Psoas muscle (tissue), 8 donors: ENCODE measurements around the gene HEATR1. TPM values are rescaled to one million over a fixed set of nuclear protein-coding genes. Genes with fewer than 3 reads are reported as not detected.

Source experiments
- ATAC-seq, 4 donors: fragments of 200-7000 bp; cut with Tn5 transposase; one replicate each; pipeline ENCODE4 v1.9.1; 2020; ENCODE audit warnings: moderate library complexity in 3 of 4, mild to moderate bottlenecking in 2 of 4
- DNase-seq, 2 donors: peaks; one replicate each; pipeline ENCODE4 v3.0.0-alpha.2; 2020
- H3K27ac ChIP-seq: fragments of 200-600 bp; one replicate; pipeline ENCODE4 v1.8.0; 2022
- H3K27me3 ChIP-seq, 3 donors: fragments of 200-600 bp in 1 of 3; one replicate each; pipeline versions ENCODE4 v1.6.1 to v1.8.0; 2013 to 2022; ENCODE audit warnings: low read length in 2 of 3, mild to moderate bottlenecking in 2 of 3, moderate library complexity in 1 of 3; ENCODE audit not compliant: insufficient read depth in 3 of 3
- H3K36me3 ChIP-seq, 2 donors: fragments of 200-600 bp in 1 of 2; one replicate each; pipeline versions ENCODE4 v1.6.1 to v1.8.0; 2013 to 2022; ENCODE audit warnings: low read depth in 1 of 2, mild to moderate bottlenecking in 1 of 2, moderate library complexity in 1 of 2; ENCODE audit not compliant: insufficient read depth in 1 of 2
- H3K4me1 ChIP-seq: fragments of 200-600 bp; one replicate; pipeline ENCODE4 v1.8.0; 2022
- H3K4me3 ChIP-seq: fragments of 200-600 bp; one replicate; pipeline ENCODE4 v1.8.0; 2022; ENCODE audit warnings: mild to moderate bottlenecking
- H3K9me3 ChIP-seq: fragments of 200-600 bp; one replicate; pipeline ENCODE4 v1.8.0; 2022
- CTCF ChIP-seq: fragments of 200-600 bp; IDR thresholded peaks from one replicate; pipeline ENCODE4 v1.8.0; 2022; ENCODE audit warnings: antibody characterized with exemption
- WGBS, 3 donors: extraction: QIAGEN DNeasy Blood & Tissue Kit; methylation state at CpG; one replicate each; pipeline versions ENCODE4 v1.1.6 to v1.1.7; 2013; 5-methylcytosine and 5-hydroxymethylcytosine counted together
- intact Hi-C, 2 donors: fragments of 100-400 bp; cut with DNase I; formaldehyde crosslinking; loops; one replicate each; pipeline versions ENCODE4 v1.11.0 to v1.14.2; 2022
- polyA plus RNA-seq, 3 donors: library from polyadenylated mRNA; stranded (reverse); fragments of 200-250 nt; gene quantifications; one replicate each; pipeline ENCODE4 v1.2.3, GENCODE V29; 2013
- total RNA-seq, 4 donors: library from RNA; stranded (reverse); fragmentation: NEBNext Ultra II Directional in 2 of 4; extraction: Animal tissue kit (Norgen Biotek cat#: 25700) in 2 of 4; gene quantifications; one replicate each; pipeline versions ENCODE4 v1.2.1 to v1.2.4, GENCODE V29; 2021 to 2023
- donor health status: healthy with polysubstance abuse.
- donor health status: DM: no; HTN: no; CAD: no; lungs with moderate emphysema.
- donor health status: Bipolar disorder and iron deficiency.
- donor health status: healthy.
- donor health status: DM: yes; HTN: yes; CAD: no.
- donor health status: DM: no; HTN: no; CAD: no.
- donor health status: DM: no; HTN: no; CAD: no.
- donor health status: DM: yes; HTN: yes; CAD: no.

The HEATR1 gene
- total and polyA plus RNA-seq, 7 donors: 4.5 to 23.9 (median 14.2) TPM

GRCh38 chr1:236535662-236536161 is 68.6 kb downstream of the HEATR1 start:
- intact Hi-C loops: no loop called here
- Histone ChIP-seq H3K36me3 (peaks cover 6 to 61% of the 10 kb centered on the region in 2 donors), H3K4me1 (peaks cover 4% of the 10 kb centered on the region), H3K27me3 (no peaks in the 10 kb centered on the region), H3K9me3 (no peaks in the 10 kb centered on the region), H3K27ac (no peak overlapping the region), H3K4me3 (no peak overlapping the region)
- ATAC-seq: no peak
- TF ChIP-seq CTCF: no peak
- WGBS, 3 donors: 93 to 95% (median 94%) methylated on average over 6 of the region's 6 CpGs
- DNase-seq: no peak

DNA sequence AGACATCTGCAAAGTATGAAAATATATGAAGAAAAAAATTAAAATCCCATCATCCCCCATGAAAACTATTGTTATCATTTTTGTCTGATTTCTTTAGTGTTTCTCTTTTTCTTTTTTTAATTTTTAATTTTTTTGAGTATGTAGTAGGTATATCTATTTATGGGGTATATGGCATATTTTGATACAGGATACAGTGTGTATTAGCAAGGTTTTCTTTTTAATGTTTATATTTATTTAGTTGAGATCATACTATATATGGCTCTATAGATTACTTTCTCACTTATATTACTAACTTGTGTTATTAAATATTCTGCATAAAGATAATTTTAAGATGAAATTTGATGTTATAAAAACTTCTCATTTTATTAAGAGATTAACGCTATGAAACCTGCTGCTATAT is 69.1 kb downstream of the HEATR1 start:
- no peak for DNase-seq
- intact Hi-C loops: no loop called here
- Histone ChIP-seq H3K27me3 (no peaks in the 10 kb centered on the region), H3K4me1 (peaks cover 4% of the 10 kb centered on the region), H3K9me3 (no peaks in the 10 kb centered on the region), H3K4me3 (no peak overlapping the region), H3K36me3 (peaks cover 3 to 55% of the 10 kb centered on the region in 2 donors), H3K27ac (no peak overlapping the region)
- ATAC-seq: no peak
- WGBS, 3 donors: 94 to 97% (median 97%) methylated on average over 1 of the region's 1 CpG
- no peak for TF ChIP-seq CTCF

- ATAC-seq: no peak
- Histone ChIP-seq H3K4me3 (no peak overlapping the region), H3K4me1 (peaks cover 4% of the 10 kb centered on the region), H3K9me3 (no peaks in the 10 kb centered on the region), H3K27me3 (no peaks in the 10 kb centered on the region), H3K36me3 (peaks cover 0 to 45% of the 10 kb centered on the region in 2 donors), H3K27ac (no peak overlapping the region)
- DNase-seq: no peak
- WGBS, 3 donors: 84 to 87% (median 84%) methylated on average over 4 of the region's 4 CpGs
- intact Hi-C loops: no loop called here
- no peak for TF ChIP-seq CTCF
Measured at GRCh38 chr1:236534151-236534651, 70.1 kb downstream of the HEATR1 start.

DNA sequence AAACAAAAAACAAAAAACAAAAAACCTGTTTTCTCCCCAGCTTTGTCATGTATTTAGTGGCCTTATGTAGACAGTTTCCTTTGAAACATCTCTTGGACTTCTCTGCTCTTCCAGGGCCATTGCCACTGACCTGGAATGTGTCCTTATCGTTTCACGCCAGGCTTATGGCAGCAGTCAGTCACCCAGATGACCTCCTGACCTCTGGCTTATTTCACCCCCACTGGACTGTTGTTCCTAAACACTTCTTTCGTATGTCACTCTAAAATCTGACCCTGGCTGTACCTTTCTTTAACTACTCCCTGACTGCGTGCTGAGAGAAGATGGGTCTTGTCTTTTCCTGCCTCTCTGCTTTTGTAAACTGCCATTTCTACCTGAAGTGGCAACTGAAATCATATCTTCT is 71.5 kb downstream of the HEATR1 start:
- no peaks in the 10 kb centered on the region for H3K27me3 ChIP-seq
- DNase-seq: no peak
- intact Hi-C loops: no loop called here
- no peak overlapping the region for H3K27ac ChIP-seq
- H3K9me3 ChIP-seq: no peaks in the 10 kb centered on the region
- H3K36me3 ChIP-seq: peaks cover 0 to 41% of the 10 kb centered on the region in 2 donors
- ATAC-seq: no peak
- 52 to 64% (median 56%) methylated on average over 4 of the region's 4 CpGs for WGBS, 3 donors
- H3K4me3 ChIP-seq: no peak overlapping the region
- H3K4me1 ChIP-seq: peaks cover 4% of the 10 kb centered on the region
- TF ChIP-seq CTCF: no peak

DNA sequence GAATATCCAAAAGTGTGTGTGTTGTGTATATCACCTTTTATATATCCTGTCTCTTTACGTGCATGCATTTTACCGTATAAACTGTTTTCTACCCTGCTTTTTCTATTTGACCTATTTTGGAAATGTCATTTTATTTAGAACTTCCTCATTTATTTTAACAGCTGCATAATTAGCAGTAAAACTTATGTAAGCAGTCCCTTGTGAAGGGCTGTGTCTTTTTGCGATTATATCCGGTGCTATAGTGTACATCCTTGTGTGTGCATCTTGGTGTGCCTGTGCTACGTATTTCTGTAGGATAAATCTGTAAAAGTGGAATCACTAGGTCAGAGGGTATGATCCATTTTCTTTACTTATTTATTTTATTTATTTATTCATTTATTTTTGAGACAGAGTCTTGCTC is 73.4 kb downstream of the HEATR1 start:
- no peak for TF ChIP-seq CTCF
- Histone ChIP-seq H3K4me3 (no peak overlapping the region), H3K27me3 (no peaks in the 10 kb centered on the region), H3K27ac (no peak overlapping the region), H3K9me3 (no peaks in the 10 kb centered on the region), H3K4me1 (peaks cover 4% of the 10 kb centered on the region), H3K36me3 (peaks cover 3 to 41% of the 10 kb centered on the region in 2 donors)
- WGBS, 3 donors: 81 to 82% (median 82%) methylated on average over 5 of the region's 5 CpGs
- DNase-seq (no peak), ATAC-seq (no peak)
- intact Hi-C loops: no loop called here
